ENCODE data around the gene ZNF549. TPM values are rescaled to one million over a fixed set of nuclear protein-coding genes. Genes with fewer than 3 reads are reported as not detected.

Gene ZNF549
- total and polyA plus RNA-seq, 2 of the 8 experiments (the other 6 are each of a cell fraction or from before 2014, with no cell fraction given) = 4.3 to 9.7 TPM

DNA sequence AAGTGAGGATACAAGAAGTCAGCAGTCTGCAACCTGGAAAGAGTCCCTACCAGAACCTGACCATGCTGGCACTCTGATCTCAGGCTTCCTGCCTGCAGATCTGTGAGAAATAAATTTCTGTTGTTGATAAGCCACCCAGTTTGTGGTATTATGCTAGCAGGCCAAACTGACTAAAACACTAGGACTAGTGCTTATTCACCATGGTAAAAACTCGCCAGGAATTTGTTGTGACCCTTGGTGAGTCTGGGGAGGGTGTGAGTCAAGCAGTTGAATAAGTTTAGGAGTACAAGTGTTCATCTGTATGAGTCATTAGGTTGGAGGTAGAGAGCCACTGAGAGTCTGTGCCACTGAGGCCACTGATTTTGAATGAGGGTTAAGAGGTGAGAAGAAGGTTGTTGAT, 60.4 kb downstream of the ZNF549 start:
- WGBS, 2 experiments (ENCODE audit: extremely low coverage in 1 of 2, insufficient coverage in 1 of 2, insufficient read length in 1 of 2, insufficient replicate concordance in 2 of 2, low coverage in 1 of 2, low lambda C conversion rate in 2 of 2, missing lambda C conversion rate in 1 of 2) = 89% methylated on average over 1 of the region's 1 CpG; no CpG with 5 or more reads in 1 of the 2 experiments
- peaks cover 31 to 68% (median 56%) of the 10 kb centered on the region in 4 experiments for H3K36me3 ChIP-seq (ENCODE audit: control insufficient read depth in 2 of 4, insufficient read depth in 4 of 4, low read length in 3 of 4)
- peaks cover 12% of the 10 kb centered on the region; the same call in 1 of the 2 replicates for H3K23me2 ChIP-seq (ENCODE audit: low read depth, low read length)
- DNase-seq (ENCODE audit: low read depth in 1 of 2, low spot score in 2 of 2) (no peak), FAIRE-seq (no peak)
- H3K79me1 ChIP-seq (ENCODE audit: low read depth, low read length) = peaks cover 19% of the 10 kb centered on the region
- no peak overlapping the region for H2AFZ ChIP-seq (ENCODE audit: low read length)
- H3K18ac ChIP-seq (ENCODE audit: extremely low read depth, low read length) = no peak overlapping the region
- H3K27ac ChIP-seq (ENCODE audit: low read depth, low read length) = no peak overlapping the region
- no peak overlapping the region for H3K4ac ChIP-seq (replicated peaks; ENCODE audit: insufficient read length, low read depth, low read length)
- H2BK15ac ChIP-seq (ENCODE audit: low read length) = no peak overlapping the region
- H2BK5ac ChIP-seq (ENCODE audit: low read depth, low read length) = no peak overlapping the region
- no peak overlapping the region for H3K9ac ChIP-seq (replicated peaks in 1 of 4; ENCODE audit: extremely low read depth in 1 of 4, low read depth in 3 of 4, low read length in 3 of 4)
- peaks cover 4 to 13% (median 8%) of the 10 kb centered on the region in 4 experiments; a peak in 6 of 7 replicates for H3K4me1 ChIP-seq (replicated peaks in 1 of 4; ENCODE audit: control insufficient read depth in 3 of 4, insufficient read depth in 4 of 4, low read length in 3 of 4)
- ChIA-PET POLR2A (ENCODE audit: partially characterized antibody) (no interaction called here), CTCF (ENCODE audit: partially characterized antibody) (no interaction called here)
- peaks cover 54 to 56% of the 10 kb centered on the region in 2 experiments for H3K9me3 ChIP-seq (ENCODE audit: insufficient read depth in 2 of 2, low read depth in 1 of 2, low read length in 1 of 2)
- H4K8ac ChIP-seq (ENCODE audit: extremely low read depth, insufficient read depth, low read length) = no peak overlapping the region
- no peak overlapping the region for H4K91ac ChIP-seq (replicated peaks; ENCODE audit: insufficient read length, low read length)
- no peak overlapping the region for H2AK5ac ChIP-seq (ENCODE audit: low read depth, low read length)
- peaks cover 0 to 5% (median 2%) of the 10 kb centered on the region in 4 experiments; a peak in 2 of 7 replicates for H3K27me3 ChIP-seq (replicated peaks in 1 of 4; ENCODE audit: control insufficient read depth in 3 of 4, extremely low read depth in 1 of 4, insufficient read depth in 3 of 4, low read length in 3 of 4)
- no peak overlapping the region for H3K4me3 ChIP-seq (ENCODE audit: extremely low read depth in 1 of 4, insufficient read depth in 2 of 4, low read depth in 3 of 4, low read length in 4 of 4)
- peaks cover 11 to 40% of the 10 kb centered on the region in 2 experiments for H3K79me2 ChIP-seq (ENCODE audit: control insufficient read depth in 1 of 2, insufficient read depth in 2 of 2, low read length in 2 of 2)
- H3K14ac ChIP-seq (ENCODE audit: insufficient read length) = no peak overlapping the region
- H2BK20ac ChIP-seq (ENCODE audit: low read length) = no peak overlapping the region
- H3K23ac ChIP-seq (ENCODE audit: insufficient read length) = no peak overlapping the region
- H4K20me1 ChIP-seq (replicated peaks in 1 of 2; ENCODE audit: control insufficient read depth in 1 of 2, insufficient read depth in 2 of 2, low read length in 2 of 2) = no peaks in the 10 kb centered on the region
- no peak overlapping the region for H3K4me2 ChIP-seq (ENCODE audit: insufficient read depth in 1 of 2, low read depth in 2 of 2, low read length in 2 of 2)
- TF ChIP-seq BACH1 (IDR thresholded peaks at IDR 0.05; ENCODE audit: low read length) = no peak
- no peak for TF ChIP-seq GTF2F1 (IDR thresholded peaks at IDR 0.05; ENCODE audit: borderline replicate concordance, low read depth, low read length)
- no peak for TF ChIP-seq CBX5 (IDR thresholded peaks at IDR 0.05; ENCODE audit: low read depth, low read length)
- TF ChIP-seq CEBPB (IDR thresholded peaks at IDR 0.05; ENCODE audit: low read depth, low read length) = no peak
- no peak for TF ChIP-seq TAF7 (optimal IDR thresholded peaks at IDR 0.05; ENCODE audit: borderline replicate concordance, low read depth, low read length)
- TF ChIP-seq SAP30 (IDR thresholded peaks at IDR 0.05; ENCODE audit: insufficient read depth, insufficient replicate concordance, low read length) = no peak
- TF ChIP-seq KDM5A (IDR thresholded peaks at IDR 0.05; ENCODE audit: low read length) = no peak
- no peak for TF ChIP-seq SRF (IDR thresholded peaks at IDR 0.05; ENCODE audit: low read depth, low read length)
- no peak overlapping the region for H3K56ac ChIP-seq (replicated peaks; ENCODE audit: insufficient read length, low read depth, low read length)
- H2BK120ac ChIP-seq (replicated peaks; ENCODE audit: low read depth, low read length) = no peak overlapping the region
- H2BK12ac ChIP-seq (ENCODE audit: low read depth, low read length) = no peak overlapping the region
- H4K5ac ChIP-seq (ENCODE audit: insufficient read length, low read depth, low read length) = no peak overlapping the region

All from H1 (cell line).